Activated CD4-positive, alpha-beta T cell treated with anti-CD3 and anti-CD28 coated beads, Interleukin-2, amount 50 U/mL, for 4 hours (primary cell): Measurements from ENCODE around the gene RAB33B.

Experiments
- DNase-seq, 2 experiments: peaks; one replicate each; pipeline ENCODE4 v3.0.0-alpha.2; 2020

RAB33B gene

GRCh38 chr4:139511320-139511719 is 57.4 kb downstream of the RAB33B start:
- DNase-seq: no peak

DNA sequence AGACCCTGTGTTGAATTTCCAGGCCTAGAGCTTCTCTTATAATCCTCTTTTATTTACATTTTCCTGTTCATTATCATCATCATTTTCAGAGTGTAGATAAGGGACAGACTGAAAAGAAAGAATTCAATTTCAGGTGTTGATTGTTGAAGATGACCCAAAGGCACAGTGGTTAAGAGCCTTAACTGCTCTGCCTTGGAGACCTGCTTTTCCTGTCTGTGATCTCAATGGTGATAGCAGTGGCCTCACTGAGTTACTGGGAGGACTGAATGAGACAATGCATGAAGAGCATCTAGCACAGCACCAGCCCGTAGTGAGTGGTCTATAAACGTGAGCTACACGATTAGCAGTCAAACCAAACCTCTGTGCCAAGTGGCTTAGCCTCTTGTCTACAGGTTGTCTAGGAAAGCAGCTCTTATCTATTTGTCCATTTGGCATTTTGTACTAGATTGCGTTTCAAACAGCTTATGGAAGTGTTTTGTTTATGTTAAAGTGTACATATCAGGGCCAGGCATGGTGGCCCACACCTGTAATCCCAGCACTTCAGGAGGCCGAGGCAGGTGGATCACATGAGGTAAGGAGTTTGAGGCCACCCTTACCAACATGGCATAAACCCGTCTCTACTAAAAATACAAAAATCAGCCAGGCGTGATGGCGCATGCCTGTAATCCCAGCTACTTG is 60.6 kb downstream of the RAB33B start:
- DNase-seq: no peak

- DNase-seq: no peak
These were observed 61.6 kb downstream of the RAB33B start for GRCh38 chr4:139515531-139515958.

- DNase-seq: no peak
These were observed 68.0 kb downstream of the RAB33B start for GRCh38 chr4:139521754-139522401.

DNA sequence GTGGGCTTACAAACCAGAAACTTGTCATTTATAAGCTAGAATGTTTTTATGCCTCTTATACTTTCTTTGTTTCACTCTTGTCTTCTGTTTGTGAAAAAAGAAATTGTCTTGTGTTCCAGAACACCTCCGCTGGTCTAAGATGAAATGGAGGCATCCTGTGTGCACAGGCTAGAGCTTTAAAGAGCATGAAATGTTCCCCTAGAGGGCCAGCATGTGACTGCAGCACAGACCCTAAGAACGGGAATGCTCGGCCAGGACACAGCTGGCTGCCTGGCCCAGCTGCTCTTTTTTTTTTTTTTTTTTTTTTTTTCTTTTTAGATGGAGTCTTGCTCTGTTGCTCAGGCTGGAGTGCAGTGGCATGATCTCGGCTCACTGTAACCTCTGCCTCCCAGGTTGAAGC is 68.5 kb downstream of the RAB33B start:
- no peak for DNase-seq

- DNase-seq: no peak
These were observed 69.2 kb downstream of the RAB33B start for GRCh38 chr4:139523076-139523475.

DNA sequence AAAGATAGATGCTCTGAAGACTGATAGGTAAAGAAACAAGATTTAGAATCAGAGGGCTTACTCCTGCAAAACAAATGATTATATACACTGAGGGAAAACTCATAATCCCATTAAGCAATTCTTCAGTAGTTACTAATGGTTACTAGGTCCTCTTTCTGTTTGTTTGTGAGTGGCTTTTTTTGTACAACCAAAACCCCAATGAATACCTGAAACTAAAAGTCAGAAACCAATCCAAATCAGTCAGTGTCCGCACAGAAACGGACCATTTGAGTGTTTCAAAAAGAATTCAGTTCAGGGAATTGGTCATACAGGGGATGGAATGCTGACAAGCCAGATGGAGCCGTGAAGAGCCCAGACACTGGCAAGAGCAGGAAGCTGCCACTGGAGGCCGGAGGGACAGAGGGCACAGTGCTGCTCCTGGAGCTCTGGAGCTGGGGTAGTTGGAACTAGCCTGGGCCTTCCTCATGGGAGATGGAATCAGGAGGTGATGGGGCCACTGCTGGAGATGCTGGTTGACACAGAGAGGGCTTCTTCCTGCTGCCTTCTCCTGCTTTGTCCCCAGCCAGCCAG is 70.2 kb downstream of the RAB33B start:
- DNase-seq: no peak

- DNase-seq: no peak
These were observed 71.5 kb downstream of the RAB33B start for GRCh38 chr4:139525414-139525813.
